ENCODE measurements around the gene GPR62. TPM values are rescaled to one million over a fixed set of nuclear protein-coding genes. Genes with fewer than 3 reads are reported as not detected.
A peak's percentile ranks its signal among the peaks of the same experiment; 100 is the strongest.

The GPR62 gene
- polyA plus RNA-seq, 4 donors, result 0.37 to 0.83 (median 0.59) TPM

- DNase-seq (ENCODE audit: low read depth in 4 of 4, low spot score in 2 of 4), result no peak
These were observed 13.9 kb downstream of the GPR62 start for GRCh38 chr3:51968883-51969678.

DNA sequence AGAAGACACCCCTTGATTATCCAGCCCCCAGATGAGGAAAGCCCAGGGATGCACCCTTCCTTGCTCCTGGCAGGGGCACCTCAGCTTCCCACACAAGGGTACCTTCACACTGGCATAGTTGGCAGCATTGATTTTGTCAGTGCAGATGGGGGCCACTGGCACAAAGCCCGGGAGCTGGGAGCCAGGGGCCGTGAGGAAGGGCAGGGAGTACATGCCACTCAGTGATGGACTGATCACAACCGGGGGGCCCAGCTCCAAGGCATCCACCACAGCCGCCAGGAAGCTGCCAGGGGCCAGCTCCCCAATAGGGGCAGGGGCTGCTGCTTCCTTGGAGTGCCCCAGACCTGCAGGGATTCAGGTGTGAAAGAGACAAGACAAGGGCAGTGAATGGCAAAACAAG, 14.7 kb downstream of the GPR62 start:
- no peak for DNase-seq (ENCODE audit: low read depth in 4 of 4, low spot score in 2 of 4)

DNA sequence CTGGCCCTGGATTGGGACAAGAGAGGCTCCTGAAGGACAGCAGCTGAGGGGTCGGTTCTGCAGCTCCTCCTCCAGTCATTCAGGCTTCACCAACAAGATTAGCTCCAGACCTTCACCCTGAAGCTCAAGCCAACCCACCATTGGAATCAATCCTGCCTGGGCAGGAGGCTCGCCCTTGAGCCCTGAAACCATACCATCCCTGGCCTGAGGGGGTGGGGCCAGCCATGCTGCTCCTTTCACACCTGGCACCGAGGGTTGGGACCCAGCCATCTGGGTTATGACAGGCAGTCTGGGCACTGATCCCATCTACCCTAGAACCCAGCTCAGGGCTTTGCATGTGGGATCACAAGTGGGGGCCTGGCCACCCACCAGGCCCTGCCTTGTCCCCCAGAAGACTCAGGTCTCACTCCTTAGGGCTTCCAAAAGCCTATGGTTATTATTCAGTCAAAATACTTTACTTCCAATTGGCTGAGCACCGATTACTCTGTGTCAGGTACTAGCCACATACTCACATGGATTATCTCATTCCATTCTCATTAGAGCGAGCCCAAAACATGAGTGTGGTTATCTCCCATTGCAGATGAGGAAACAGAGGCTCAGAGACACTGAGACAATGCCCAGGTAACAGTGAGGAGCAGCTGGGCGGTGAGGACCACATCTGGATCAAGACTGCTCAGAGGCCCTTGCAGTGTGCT, 15.6 kb downstream of the GPR62 start:
- no peak for DNase-seq (ENCODE audit: low read depth in 4 of 4, low spot score in 2 of 4)

DNA sequence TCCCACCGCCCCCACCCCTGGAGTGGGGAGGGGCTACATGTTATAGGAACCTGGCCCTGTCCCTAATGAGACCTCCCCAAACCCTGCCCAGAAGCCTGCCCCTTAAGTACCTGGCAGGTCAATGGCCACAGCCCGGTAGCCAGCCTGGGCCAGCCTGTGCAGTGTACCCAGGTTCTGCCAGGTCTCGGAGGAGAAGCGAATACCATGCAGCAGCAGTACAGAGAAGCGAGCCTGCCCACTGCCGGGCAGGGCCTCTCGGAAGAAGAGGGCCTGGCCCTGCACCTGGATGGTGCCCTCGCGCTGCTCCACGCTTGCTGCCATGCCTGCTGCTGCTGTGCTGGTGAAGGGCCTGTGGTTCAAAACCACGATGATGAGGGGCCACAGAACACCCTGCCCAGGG, 16.2 kb downstream of the GPR62 start:
- DNase-seq (ENCODE audit: low read depth in 4 of 4, low spot score in 2 of 4), result no peak

- no peak for DNase-seq (ENCODE audit: low read depth in 4 of 4, low spot score in 2 of 4)
These were observed 19.2 kb downstream of the GPR62 start for GRCh38 chr3:51974277-51974962.

- peak in 1 of 4 donors; percentile 35 for DNase-seq (ENCODE audit: low read depth in 4 of 4, low spot score in 2 of 4)
These were observed 20.0 kb downstream of the GPR62 start, which contains the start of gene ABHD14A for GRCh38 chr3:51974963-51975851. TSS of gene ABHD14A (plus strand) at chr3:51975064. CDS start at chr3:51975136, 72 bp downstream.

DNA sequence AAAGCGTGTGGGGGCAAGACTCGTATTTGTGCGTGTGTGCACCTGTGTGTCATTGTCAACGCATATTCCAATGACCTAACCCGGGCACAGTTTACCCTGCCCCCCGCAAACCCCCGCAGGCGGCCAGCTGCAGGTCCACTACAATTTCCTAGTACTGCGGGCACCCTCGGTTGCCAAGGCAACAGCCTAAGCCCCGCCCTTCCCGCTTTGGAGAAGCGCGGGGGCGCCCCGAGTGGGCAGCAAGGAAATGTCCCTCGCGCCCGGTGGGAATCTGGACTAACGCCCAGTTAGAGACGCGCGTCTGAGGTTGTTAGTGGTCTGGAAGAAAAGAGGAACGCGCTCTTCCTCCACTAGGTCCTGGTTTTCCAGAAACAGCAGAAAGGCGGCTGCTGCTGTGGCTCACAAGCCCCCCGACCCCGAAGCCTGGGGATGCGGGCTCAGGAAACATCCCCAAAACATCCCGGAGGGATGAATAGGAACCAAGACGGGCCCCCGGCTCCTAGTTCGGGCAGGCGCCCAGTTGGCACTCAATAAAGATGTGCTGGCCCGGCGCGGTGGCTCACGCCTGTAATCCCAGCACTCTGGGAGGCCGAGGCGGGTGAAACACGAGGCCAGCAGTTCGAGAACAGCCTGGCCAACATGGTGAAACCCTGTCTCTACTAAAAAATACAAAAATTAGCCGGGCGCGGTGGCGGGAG, 20.8 kb downstream of the GPR62 start:
- DNase-seq (ENCODE audit: low read depth in 4 of 4, low spot score in 2 of 4), result peak in 1 of 4 donors; percentile 46

DNA sequence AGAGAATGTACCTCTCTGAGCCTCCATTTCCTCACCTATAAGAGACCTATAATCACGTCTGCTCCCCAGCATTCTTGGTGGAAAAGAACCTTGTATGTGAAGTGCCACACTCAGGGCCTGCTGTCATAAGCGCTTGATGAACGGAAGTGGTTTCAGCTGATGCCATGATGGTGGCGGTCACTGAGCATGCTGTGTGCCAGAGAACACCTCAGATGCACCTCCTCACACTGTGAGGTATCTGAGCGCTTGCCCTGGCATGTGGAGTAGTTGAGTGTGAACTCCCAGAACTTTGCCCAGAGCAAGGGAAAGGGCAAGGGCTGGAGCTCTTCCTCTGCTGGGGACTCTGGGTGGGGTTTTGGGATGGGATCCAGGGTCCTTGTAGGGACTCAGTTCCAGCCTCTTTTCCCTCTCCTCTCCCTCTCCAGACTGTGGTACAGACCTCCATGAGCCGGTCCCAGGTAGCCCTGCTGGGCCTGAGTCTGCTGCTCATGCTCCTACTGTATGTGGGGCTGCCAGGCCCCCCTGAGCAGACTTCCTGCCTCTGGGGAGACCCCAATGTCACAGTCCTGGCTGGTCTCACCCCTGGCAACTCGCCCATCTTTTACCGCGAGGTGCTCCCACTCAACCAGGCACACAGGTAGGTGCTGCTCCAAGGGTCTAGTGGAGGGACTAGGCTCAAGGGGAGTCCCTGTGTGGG, 22.4 kb downstream of the GPR62 start:
- no peak for DNase-seq (ENCODE audit: low read depth in 4 of 4, low spot score in 2 of 4)

GRCh38 chr3:51978143-51978502, 22.9 kb downstream of the GPR62 start:
- DNase-seq (ENCODE audit: low read depth in 4 of 4, low spot score in 2 of 4), result no peak

DNA sequence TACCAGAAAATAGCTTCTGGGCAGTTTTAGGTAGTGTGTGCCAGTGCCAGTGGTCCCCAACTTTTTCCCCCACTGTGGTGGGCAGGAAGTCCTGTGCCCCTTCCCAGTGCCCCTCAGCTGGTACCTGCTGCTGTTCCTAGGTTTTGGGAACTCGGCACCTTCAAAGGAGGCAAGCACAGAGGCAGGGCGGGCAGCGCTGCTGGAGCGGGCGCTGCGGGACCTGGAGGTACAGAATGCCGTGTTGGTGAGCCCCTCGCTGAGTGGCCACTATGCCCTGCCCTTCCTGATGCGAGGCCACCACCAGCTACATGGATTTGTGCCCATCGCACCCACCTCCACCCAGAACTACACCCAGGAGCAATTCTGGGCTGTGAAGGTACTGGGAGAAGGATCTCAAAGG, 25.1 kb downstream of the GPR62 start:
- DNase-seq (ENCODE audit: low read depth in 4 of 4, low spot score in 2 of 4), result no peak

DNA sequence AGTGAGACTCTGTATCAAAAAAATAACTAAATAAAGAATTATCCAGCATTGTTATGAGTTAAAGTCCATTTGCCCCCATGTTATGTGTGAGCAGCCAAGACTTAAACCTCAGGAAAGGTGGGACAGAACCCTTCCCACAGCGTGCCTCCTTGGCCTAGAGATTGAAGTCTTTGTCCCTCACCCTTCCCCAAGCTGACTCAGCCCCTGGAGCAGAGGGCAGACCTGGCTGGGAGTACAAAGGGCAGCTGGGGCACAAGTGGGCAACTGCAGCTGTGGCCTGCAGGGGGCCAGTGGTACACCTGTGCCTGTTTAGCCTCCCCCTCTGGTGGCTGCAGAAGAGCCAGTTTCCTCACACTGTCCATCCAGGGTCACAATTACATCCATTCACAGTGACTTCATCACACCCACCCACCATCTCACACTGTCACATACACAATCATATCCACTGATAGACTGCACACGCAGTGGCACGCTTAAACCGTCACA, 27.2 kb downstream of the GPR62 start:
- no peak for DNase-seq (ENCODE audit: low read depth in 4 of 4, low spot score in 2 of 4)

GRCh38 chr3:51982838-51983577, 27.8 kb downstream of the GPR62 start, which contains the start of gene ACY1:
TSS of gene ACY1 (plus strand) at chr3:51983535. CDS start at chr3:51984065, 530 bp downstream.
- peak in 2 of 4 donors; percentile 58 to 76 for DNase-seq (ENCODE audit: low read depth in 4 of 4, low spot score in 2 of 4)

- no peak for DNase-seq (ENCODE audit: low read depth in 4 of 4, low spot score in 2 of 4)
These were observed 28.5 kb downstream of the GPR62 start for GRCh38 chr3:51983578-51984268.

GRCh38 chr3:51984269-51984647, 29.1 kb downstream of the GPR62 start:
- DNase-seq (ENCODE audit: low read depth in 4 of 4, low spot score in 2 of 4), result no peak

GRCh38 chr3:51985063-51985462, 29.9 kb downstream of the GPR62 start:
- DNase-seq (ENCODE audit: low read depth in 4 of 4, low spot score in 2 of 4), result no peak

DNA sequence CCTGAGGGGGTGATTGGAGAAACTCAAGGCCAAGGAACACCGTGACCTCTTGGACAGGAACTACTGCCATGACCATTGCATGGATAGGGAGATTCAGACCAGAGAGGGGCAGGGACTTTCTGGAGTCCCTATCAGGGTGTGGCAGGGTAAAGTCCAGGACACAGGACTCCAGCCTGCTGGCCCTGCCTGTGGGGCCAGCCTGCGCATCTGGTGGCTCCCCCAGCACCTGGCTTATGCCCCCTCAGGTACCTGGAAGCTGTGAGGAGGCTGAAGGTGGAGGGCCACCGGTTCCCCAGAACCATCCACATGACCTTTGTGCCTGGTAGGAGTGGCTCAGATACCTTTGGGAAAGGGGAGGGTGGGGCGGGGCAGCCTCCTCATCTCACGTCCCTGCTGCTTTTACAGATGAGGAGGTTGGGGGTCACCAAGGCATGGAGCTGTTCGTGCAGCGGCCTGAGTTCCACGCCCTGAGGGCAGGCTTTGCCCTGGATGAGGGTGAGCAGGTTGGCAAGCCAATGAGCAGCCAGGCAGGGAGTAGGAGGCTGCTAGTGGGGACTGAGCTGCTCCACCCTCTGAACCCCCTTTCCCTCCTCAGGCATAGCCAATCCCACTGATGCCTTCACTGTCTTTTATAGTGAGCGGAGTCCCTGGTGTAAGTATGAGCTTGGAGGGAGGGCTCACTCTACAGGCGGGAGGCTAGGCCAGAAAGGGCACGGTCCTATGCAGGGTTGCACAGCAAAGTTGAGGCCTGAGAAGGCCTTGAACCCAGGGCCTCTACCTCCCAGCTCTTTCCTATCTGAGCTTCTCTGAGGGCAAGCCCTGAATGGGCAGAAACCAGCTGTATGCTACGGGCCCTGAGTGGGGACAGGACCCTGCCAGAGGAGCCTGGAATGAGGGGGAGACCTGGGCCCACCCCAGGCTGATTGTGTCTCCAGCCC, 31.1 kb downstream of the GPR62 start:
- DNase-seq (ENCODE audit: low read depth in 4 of 4, low spot score in 2 of 4), result no peak

- DNase-seq (ENCODE audit: low read depth in 4 of 4, low spot score in 2 of 4), result no peak
These were observed 32.4 kb downstream of the GPR62 start for GRCh38 chr3:51987568-51987967.
